Measurements from ENCODE around the gene JKAMP. TPM values are rescaled to one million over a fixed set of nuclear protein-coding genes. Genes with fewer than 3 reads are reported as not detected.
A peak's percentile ranks its signal among the peaks of the same experiment; 100 is the strongest.

Gene JKAMP
- polyA plus RNA-seq, 3 donors = 68.2 to 82.0 (median 80.1) TPM

- DNase-seq (ENCODE audit: extremely low read depth in 1 of 11, low read depth in 9 of 11, low spot score in 4 of 11) = no peak
These were observed 25.7 kb downstream of the JKAMP start for GRCh38 chr14:59510001-59510400.

- DNase-seq (ENCODE audit: extremely low read depth in 1 of 11, low read depth in 9 of 11, low spot score in 4 of 11) = peak in 5 of 11 donors; percentile 13 to 53 (median 39)
These were observed 26.6 kb downstream of the JKAMP start for GRCh38 chr14:59510966-59511365.

- DNase-seq (ENCODE audit: extremely low read depth in 1 of 11, low read depth in 9 of 11, low spot score in 4 of 11) = peak in 2 of 11 donors; percentile 12 to 23
These were observed 27.7 kb downstream of the JKAMP start for GRCh38 chr14:59511916-59512575.

- no peak for DNase-seq (ENCODE audit: extremely low read depth in 1 of 11, low read depth in 9 of 11, low spot score in 4 of 11)
These were observed 35.9 kb downstream of the JKAMP start for GRCh38 chr14:59520224-59520623.

- no peak for DNase-seq (ENCODE audit: extremely low read depth in 1 of 11, low read depth in 9 of 11, low spot score in 4 of 11)
These were observed 44.9 kb downstream of the JKAMP start for GRCh38 chr14:59529189-59529588.

- no peak for DNase-seq (ENCODE audit: extremely low read depth in 1 of 11, low read depth in 9 of 11, low spot score in 4 of 11)
These were observed 46.0 kb downstream of the JKAMP start for GRCh38 chr14:59530349-59530748.

GRCh38 chr14:59532419-59532818 is 48.1 kb downstream of the JKAMP start:
- no peak for DNase-seq (ENCODE audit: extremely low read depth in 1 of 11, low read depth in 9 of 11, low spot score in 4 of 11)

GRCh38 chr14:59534361-59534987 is 50.2 kb downstream of the JKAMP start:
- DNase-seq (ENCODE audit: extremely low read depth in 1 of 11, low read depth in 9 of 11, low spot score in 4 of 11) = peak in 2 of 11 donors; percentile 12 to 16

GRCh38 chr14:59537476-59537875 is 53.2 kb downstream of the JKAMP start:
- DNase-seq (ENCODE audit: extremely low read depth in 1 of 11, low read depth in 9 of 11, low spot score in 4 of 11) = no peak

- no peak for DNase-seq (ENCODE audit: extremely low read depth in 1 of 11, low read depth in 9 of 11, low spot score in 4 of 11)
These were observed 54.6 kb downstream of the JKAMP start for GRCh38 chr14:59538936-59539335.

- no peak for DNase-seq (ENCODE audit: extremely low read depth in 1 of 11, low read depth in 9 of 11, low spot score in 4 of 11)
These were observed 56.5 kb downstream of the JKAMP start for GRCh38 chr14:59540852-59541251.

- no peak for DNase-seq (ENCODE audit: extremely low read depth in 1 of 11, low read depth in 9 of 11, low spot score in 4 of 11)
These were observed 57.4 kb downstream of the JKAMP start for GRCh38 chr14:59541731-59542130.

GRCh38 chr14:59543873-59544272 is 59.6 kb downstream of the JKAMP start:
- no peak for DNase-seq (ENCODE audit: extremely low read depth in 1 of 11, low read depth in 9 of 11, low spot score in 4 of 11)

- no peak for DNase-seq (ENCODE audit: extremely low read depth in 1 of 11, low read depth in 9 of 11, low spot score in 4 of 11)
These were observed 63.0 kb downstream of the JKAMP start for GRCh38 chr14:59547310-59547709.

Other genes with a start within 250 kb of the JKAMP start
- gene GPR135, start 19.1 kb upstream of the JKAMP start, polyA plus RNA-seq (ENCODE audit: insufficient read length in 3 of 3) = 1 to 10 TPM; 3.8 to 7.0 (median 4.2) TPM
- gene L3HYPDH, start 109 bp upstream of the JKAMP start, polyA plus RNA-seq (ENCODE audit: insufficient read length in 3 of 3) = 10 to 100 TPM; 34.9 to 63.4 (median 51.9) TPM
- gene CCDC175, start 92.3 kb downstream of the JKAMP start, polyA plus RNA-seq (ENCODE audit: insufficient read length in 3 of 3) = 1 to 10 TPM in 1 of 3 donors, under 1 TPM in 2; 0.43 to 1.4 (median 0.54) TPM